Gastrocnemius medialis (tissue), 4 donors: ENCODE data around the gene ARHGDIA. TPM values are rescaled to one million over a fixed set of nuclear protein-coding genes. Genes with fewer than 3 reads are reported as not detected.

ENCODE experiments used
- ATAC-seq, 2 donors: fragments of 150-250 bp; one replicate each; pipeline ENCODE4 v1.9.1; 2016
- DNase-seq, 2 donors: peaks; one replicate each; pipeline ENCODE4 v3.0.0-alpha.2; 2019
- H3K27ac ChIP-seq, 4 donors: fragments of 200-600 bp; sonication (generic); 1 replicate in 1 of 4; 2 replicates in 3 of 4; pipeline ENCODE4 v1.5.1; 2016 to 2018; ENCODE audit warnings: mild to moderate bottlenecking in 2 of 4, moderate library complexity in 1 of 4
- H3K27me3 ChIP-seq, 3 donors: fragments of 200-600 bp; sonication (generic) in 2 of 3; 1 replicate in 1 of 3; 2 replicates in 2 of 3; pipeline versions ENCODE4 v1.5.1 to v1.6.0; 2016 to 2019; ENCODE audit warnings: mild to moderate bottlenecking in 1 of 3, moderate library complexity in 1 of 3
- H3K36me3 ChIP-seq, 2 donors: fragments of 200-600 bp; sonication (generic) in 1 of 2; one replicate each; pipeline ENCODE4 v1.5.1; 2017 to 2018
- H3K4me1 ChIP-seq, 2 donors: fragments of 200-600 bp; sonication (generic) in 1 of 2; one replicate each; pipeline ENCODE4 v1.5.1; 2016 to 2017; ENCODE audit warnings: mild to moderate bottlenecking in 2 of 2
- H3K4me3 ChIP-seq, 4 donors: fragments of 200-600 bp; sonication (generic) in 3 of 4; 1 replicate in 1 of 4; 2 replicates in 3 of 4; pipeline ENCODE4 v1.5.1; 2016 to 2019; ENCODE audit warnings: mild to moderate bottlenecking in 2 of 4
- H3K9me3 ChIP-seq, 3 donors: fragments of 200-600 bp; sonication (generic) in 2 of 3; 1 replicate in 1 of 3; 2 replicates in 2 of 3; pipeline ENCODE4 v1.5.1; 2016 to 2019
- POLR2A ChIP-seq, 2 donors: fragments of 450-650 bp; IDR thresholded peaks; one replicate each; pipeline ENCODE4 v1.6.1; 2017; ENCODE audit warnings: antibody characterized with exemption in 2 of 2, mild to moderate bottlenecking in 2 of 2, moderate library complexity in 2 of 2
- in situ Hi-C, 4 donors: fragments of 200-750 bp; cut with MboI; loops; one replicate each; pipeline versions ENCODE4 v1.15.0 to v1.8.0; 2017; ENCODE audit warnings: low sequenced_read_pairs in 4 of 4
- intact Hi-C: fragments of 100-400 bp; cut with DNase I; formaldehyde crosslinking; loops from one replicate; pipeline ENCODE4 v1.15.1; 2023; ENCODE audit warnings: low total_unique reads
- total RNA-seq, 4 donors: library from RNA; depleted of rRNA; stranded (reverse); fragments of >200 nt; gene quantifications; one replicate each; pipeline versions ENCODE4 v1.1.0 to v1.2.3, GENCODE V29; 2016
- TF ChIP-seq, protein P1 (sequence below), 5 experiments: fragments of 450-650 bp in 3 of 5; fragments of 200-600 bp in 2 of 5; sonication (generic) in 2 of 5; IDR thresholded peaks in 4 of 5; conservative IDR thresholded peaks in 1 of 5; 1 replicate in 4 of 5; 2 replicates in 1 of 5; pipeline ENCODE4 v1.5.1; 2016 to 2019; ENCODE audit warnings: antibody characterized with exemption in 5 of 5, mild to moderate bottlenecking in 3 of 5, moderate library complexity in 3 of 5

ARHGDIA gene
- total RNA-seq, 4 donors from 2014 or later: 52.1 to 122 (median 64.4) TPM

DNA sequence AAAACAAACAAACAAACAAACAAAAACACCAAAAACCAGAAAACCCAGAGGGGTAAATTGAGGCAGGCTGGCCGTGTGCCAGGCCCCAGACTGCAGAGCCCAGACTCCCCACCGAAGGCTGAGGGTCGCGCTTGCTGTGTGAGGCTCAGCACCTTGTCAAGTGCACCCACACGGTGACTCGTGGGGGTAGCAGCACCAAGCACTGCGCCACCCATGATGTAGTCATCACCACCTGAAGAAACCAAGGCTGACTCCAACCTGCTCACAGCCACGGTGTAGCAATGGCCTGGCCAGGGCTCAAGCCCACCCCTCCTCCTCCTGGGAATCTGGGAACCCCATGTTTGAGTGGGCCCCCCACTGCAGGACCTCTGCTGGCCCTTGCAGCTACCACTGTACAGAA lies 50.0 kb downstream of the ARHGDIA start:
- H3K4me1 ChIP-seq: peaks cover 17 to 21% of the 10 kb centered on the region in 2 donors
- H3K27me3 ChIP-seq: no peaks in the 10 kb centered on the region
- no peaks in the 10 kb centered on the region for H3K36me3 ChIP-seq
- in situ Hi-C loops: loop anchor here in 1 of 4 donors (5.0 kb wide), 1 partner anchor 36 kb away; no protein-coding TSS in a partner anchor
- TF ChIP-seq, protein P1, sequence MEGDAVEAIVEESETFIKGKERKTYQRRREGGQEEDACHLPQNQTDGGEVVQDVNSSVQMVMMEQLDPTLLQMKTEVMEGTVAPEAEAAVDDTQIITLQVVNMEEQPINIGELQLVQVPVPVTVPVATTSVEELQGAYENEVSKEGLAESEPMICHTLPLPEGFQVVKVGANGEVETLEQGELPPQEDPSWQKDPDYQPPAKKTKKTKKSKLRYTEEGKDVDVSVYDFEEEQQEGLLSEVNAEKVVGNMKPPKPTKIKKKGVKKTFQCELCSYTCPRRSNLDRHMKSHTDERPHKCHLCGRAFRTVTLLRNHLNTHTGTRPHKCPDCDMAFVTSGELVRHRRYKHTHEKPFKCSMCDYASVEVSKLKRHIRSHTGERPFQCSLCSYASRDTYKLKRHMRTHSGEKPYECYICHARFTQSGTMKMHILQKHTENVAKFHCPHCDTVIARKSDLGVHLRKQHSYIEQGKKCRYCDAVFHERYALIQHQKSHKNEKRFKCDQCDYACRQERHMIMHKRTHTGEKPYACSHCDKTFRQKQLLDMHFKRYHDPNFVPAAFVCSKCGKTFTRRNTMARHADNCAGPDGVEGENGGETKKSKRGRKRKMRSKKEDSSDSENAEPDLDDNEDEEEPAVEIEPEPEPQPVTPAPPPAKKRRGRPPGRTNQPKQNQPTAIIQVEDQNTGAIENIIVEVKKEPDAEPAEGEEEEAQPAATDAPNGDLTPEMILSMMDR (IDR thresholded peaks at IDR 0.05 in 4 of 5, conservative IDR thresholded peaks at IDR 0.05 in 1 of 5): no peak
- TF ChIP-seq POLR2A (IDR thresholded peaks at IDR 0.05): no peak
- DNase-seq (no peak), ATAC-seq (peak; percentile 8 to 13)
- intact Hi-C loops: loop anchor here (1.0 to 2.0 kb wide), 2 partner anchors 34 to 40 kb away; partner anchors contain the start of gene P4HB
- peak overlapping the region; percentile 86 to 94 (median 90) for H3K27ac ChIP-seq
- H3K4me3 ChIP-seq: no peak overlapping the region
- H3K9me3 ChIP-seq: no peaks in the 10 kb centered on the region

DNA sequence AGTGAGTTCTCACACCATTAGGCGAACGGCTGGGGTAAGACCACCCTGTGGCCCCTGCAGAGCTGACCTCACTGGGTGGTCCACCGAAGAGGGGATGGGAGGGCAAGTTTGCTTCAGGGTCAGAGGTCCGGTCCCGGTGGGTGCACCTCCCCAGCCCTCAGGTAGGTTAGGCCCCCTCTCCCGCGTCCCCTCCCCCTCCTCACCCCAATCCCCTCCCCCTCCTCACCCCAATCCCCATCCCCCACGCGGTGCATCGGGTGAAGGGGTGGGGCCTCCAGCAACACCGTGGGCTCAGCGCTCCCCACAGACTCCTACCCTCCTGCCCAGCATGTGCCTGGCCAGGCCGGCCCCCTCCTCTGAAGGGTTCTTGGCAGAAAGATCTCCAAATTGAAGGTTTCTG lies 51.4 kb downstream of the ARHGDIA start:
- in situ Hi-C loops (loop anchor here in 1 of 4 donors (5.0 kb wide), 1 partner anchor 38 kb away; no protein-coding TSS in a partner anchor), intact Hi-C loops (loop anchor here (2.0 kb wide), 1 partner anchor 41 kb away; the partner anchor contains the start of gene P4HB)
- Histone ChIP-seq H3K27me3 (no peaks in the 10 kb centered on the region), H3K9me3 (no peaks in the 10 kb centered on the region), H3K4me1 (peaks cover 17% of the 10 kb centered on the region in 2 donors), H3K4me3 (no peak overlapping the region), H3K27ac (no peak overlapping the region), H3K36me3 (no peaks in the 10 kb centered on the region)
- DNase-seq (no peak), ATAC-seq (no peak)
- TF ChIP-seq POLR2A (IDR thresholded peaks at IDR 0.05): no peak
- TF ChIP-seq, protein P1 (IDR thresholded peaks at IDR 0.05 in 4 of 5, conservative IDR thresholded peaks at IDR 0.05 in 1 of 5): no peak

DNA sequence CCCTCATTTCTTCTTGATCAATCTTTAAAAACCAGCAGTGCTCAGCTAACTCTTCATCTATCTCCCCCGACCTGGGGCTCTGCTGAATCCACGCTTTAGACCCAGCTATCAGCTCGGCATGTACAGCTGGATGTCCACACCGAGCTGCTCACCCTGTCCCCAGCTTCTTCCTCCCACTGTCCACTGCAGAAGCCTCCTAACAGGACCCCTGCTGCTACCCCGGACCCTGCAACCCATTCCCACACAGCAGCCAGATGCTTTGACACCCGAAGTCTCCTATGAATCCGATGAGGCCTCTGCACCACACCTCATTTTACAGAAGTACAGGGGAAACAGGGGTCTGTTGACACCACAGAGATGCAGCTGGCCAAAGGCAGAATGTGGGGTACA lies 53.4 kb downstream of the ARHGDIA start:
- TF ChIP-seq POLR2A (IDR thresholded peaks at IDR 0.05): no peak
- TF ChIP-seq, protein P1 (IDR thresholded peaks at IDR 0.05 in 4 of 5, conservative IDR thresholded peaks at IDR 0.05 in 1 of 5): no peak
- Histone ChIP-seq H3K9me3 (no peaks in the 10 kb centered on the region), H3K27ac (no peak overlapping the region), H3K27me3 (no peaks in the 10 kb centered on the region), H3K4me1 (peaks cover 16 to 17% of the 10 kb centered on the region in 2 donors), H3K4me3 (no peak overlapping the region), H3K36me3 (no peaks in the 10 kb centered on the region)
- intact Hi-C loops: no loop called here
- no peak for ATAC-seq
- no peak for DNase-seq
- in situ Hi-C loops: no loop called here

Other genes with a start within 250 kb of the ARHGDIA start
- gene NPLOC4, start 234.2 kb downstream of the ARHGDIA start, total RNA-seq: 100 to 1,000 TPM; 176 to 290 (median 263) TPM
- gene TSPAN10, start 234.1 kb downstream of the ARHGDIA start, total RNA-seq: under 1 TPM in 2 of 4 donors, not detected in 2; 0.22 to 0.26 TPM
- gene PDE6G, start 214.8 kb downstream of the ARHGDIA start, total RNA-seq: not detected
- 10 to 100 TPM; 15.5 to 32.2 (median 22.2) TPM for gene OXLD1, start 204.7 kb downstream of the ARHGDIA start, total RNA-seq
- 10 to 100 TPM in 2 of 4 donors, 1 to 10 TPM in 2; 6.7 to 17.1 (median 11.2) TPM for gene CCDC137, start 204.6 kb downstream of the ARHGDIA start, total RNA-seq
- 10 to 100 TPM; 12.9 to 23.6 (median 20.0) TPM for gene ARL16, start 187.5 kb downstream of the ARHGDIA start, total RNA-seq
- 100 to 1,000 TPM in 3 of 4 donors, 10 to 100 TPM in 1; 62.1 to 150 (median 113) TPM for gene HGS, start 187.3 kb downstream of the ARHGDIA start, total RNA-seq
- gene MRPL12, start 168.0 kb downstream of the ARHGDIA start, total RNA-seq: 100 to 1,000 TPM in 2 of 4 donors, 10 to 100 TPM in 2; 79.1 to 117 (median 94.1) TPM
- gene SLC25A10, start 159.1 kb downstream of the ARHGDIA start, total RNA-seq: 1 to 10 TPM; 3.4 to 9.3 (median 6.7) TPM
- under 1 TPM in 1 of 4 donors, not detected in 3; 0.29 TPM for gene GCGR, start 67.2 kb downstream of the ARHGDIA start, total RNA-seq
- gene MCRIP1, start 38.0 kb downstream of the ARHGDIA start, total RNA-seq: 10 to 100 TPM in 3 of 4 donors, 1 to 10 TPM in 1; 8.3 to 36.2 (median 25.2) TPM
- 100 to 1,000 TPM; 245 to 708 (median 400) TPM for gene PPP1R27, start 36.3 kb downstream of the ARHGDIA start, total RNA-seq
- 100 to 1,000 TPM; 497 to 717 (median 621) TPM for gene P4HB, start 10.8 kb downstream of the ARHGDIA start, total RNA-seq
- gene ALYREF, start 20.2 kb upstream of the ARHGDIA start, total RNA-seq: 10 to 100 TPM; 40.9 to 65.3 (median 50.7) TPM
- 100 to 1,000 TPM; 173 to 258 (median 197) TPM for gene ANAPC11, start 20.4 kb upstream of the ARHGDIA start, total RNA-seq
- 1 to 10 TPM in 2 of 4 donors, under 1 TPM in 1, not detected in 1; 0.46 to 1.4 (median 1.1) TPM for gene NPB, start 30.9 kb upstream of the ARHGDIA start, total RNA-seq
- 10 to 100 TPM; 22.6 to 44.8 (median 37.1) TPM for gene PCYT2, start 40.1 kb upstream of the ARHGDIA start, total RNA-seq
- 10 to 100 TPM in 1 of 4 donors, 1 to 10 TPM in 3; 7.2 to 11.4 (median 8.3) TPM for gene SIRT7, start 46.8 kb upstream of the ARHGDIA start, total RNA-seq
- gene MAFG, start 56.4 kb upstream of the ARHGDIA start, total RNA-seq: 10 to 100 TPM; 37.1 to 65.5 (median 51.9) TPM
- gene PYCR1, start 66.0 kb upstream of the ARHGDIA start, total RNA-seq: 10 to 100 TPM in 3 of 4 donors, 1 to 10 TPM in 1; 5.6 to 16.8 (median 11.6) TPM
- 10 to 100 TPM in 2 of 4 donors, 1 to 10 TPM in 2; 2.9 to 24.9 (median 13.3) TPM for gene MYADML2, start 75.9 kb upstream of the ARHGDIA start, total RNA-seq
- 1 to 10 TPM in 3 of 4 donors, not detected in 1; 1.7 to 1.8 (median 1.7) TPM for gene NOTUM, start 89.8 kb upstream of the ARHGDIA start, total RNA-seq
- gene ASPSCR1, start 106.3 kb upstream of the ARHGDIA start, total RNA-seq: 10 to 100 TPM; 24.0 to 44.7 (median 32.0) TPM
- 10 to 100 TPM; 41.2 to 62.7 (median 57.0) TPM for gene CENPX, start 151.5 kb upstream of the ARHGDIA start, total RNA-seq
- 1 to 10 TPM; 1.1 to 5.0 (median 3.8) TPM for gene LRRC45, start 152.0 kb upstream of the ARHGDIA start, total RNA-seq
- gene RAC3, start 160.3 kb upstream of the ARHGDIA start, total RNA-seq: 1 to 10 TPM in 1 of 4 donors, under 1 TPM in 1, not detected in 2; 0.42 to 2.0 TPM
- 100 to 1,000 TPM; 130 to 296 (median 223) TPM for gene DCXR, start 166.4 kb upstream of the ARHGDIA start, total RNA-seq
- gene RFNG, start 180.5 kb upstream of the ARHGDIA start, total RNA-seq: 10 to 100 TPM; 29.6 to 64.9 (median 49.1) TPM
- 100 to 1,000 TPM; 119 to 174 (median 137) TPM for gene GPS1, start 180.6 kb upstream of the ARHGDIA start, total RNA-seq
- gene DUS1L, start 194.5 kb upstream of the ARHGDIA start, total RNA-seq: 100 to 1,000 TPM in 2 of 4 donors, 10 to 100 TPM in 2; 54.6 to 119 (median 83.2) TPM
- 10 to 100 TPM; 16.3 to 34.5 (median 26.3) TPM for gene FASN, start 226.9 kb upstream of the ARHGDIA start, total RNA-seq